Lower leg skin (tissue), 3 donors: ENCODE results near the gene UBE2E2.

Experiments used
- POLR2A ChIP-seq, 2 donors: fragments of 450-650 bp; IDR thresholded peaks; one replicate each; pipeline ENCODE4 v1.6.1; 2016 to 2017; ENCODE audit warnings: antibody characterized with exemption in 2 of 2, mild to moderate bottlenecking in 1 of 2, moderate library complexity in 1 of 2
- TF ChIP-seq, protein P1 (sequence below), 3 donors: fragments of 450-650 bp; IDR thresholded peaks; one replicate each; pipeline ENCODE4 v1.5.1; 2016; ENCODE audit warnings: antibody characterized with exemption in 3 of 3, mild to moderate bottlenecking in 3 of 3, moderate library complexity in 2 of 3

DNA sequence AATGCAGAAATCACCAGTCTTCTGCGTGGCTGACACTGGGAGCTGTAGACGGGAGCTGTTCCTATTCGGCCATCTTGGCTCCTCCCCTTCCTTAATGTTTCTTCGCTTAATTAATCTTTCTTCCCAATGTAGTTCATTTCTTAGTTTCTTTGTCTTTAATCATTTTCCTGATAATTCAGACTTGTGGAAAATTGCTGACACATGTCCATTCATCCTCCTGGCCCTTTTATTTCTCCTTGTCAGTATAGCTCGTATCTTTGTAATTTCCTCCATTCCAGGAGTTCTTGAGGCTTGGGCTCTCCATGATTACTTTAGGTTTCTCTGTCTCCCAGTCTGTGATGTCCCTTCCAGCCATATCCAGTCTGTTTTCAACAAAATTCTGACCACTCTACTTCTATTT is 98.7 kb downstream of the UBE2E2 start:
- no peak for TF ChIP-seq POLR2A (IDR thresholded peaks at IDR 0.05)
- TF ChIP-seq, protein P1, sequence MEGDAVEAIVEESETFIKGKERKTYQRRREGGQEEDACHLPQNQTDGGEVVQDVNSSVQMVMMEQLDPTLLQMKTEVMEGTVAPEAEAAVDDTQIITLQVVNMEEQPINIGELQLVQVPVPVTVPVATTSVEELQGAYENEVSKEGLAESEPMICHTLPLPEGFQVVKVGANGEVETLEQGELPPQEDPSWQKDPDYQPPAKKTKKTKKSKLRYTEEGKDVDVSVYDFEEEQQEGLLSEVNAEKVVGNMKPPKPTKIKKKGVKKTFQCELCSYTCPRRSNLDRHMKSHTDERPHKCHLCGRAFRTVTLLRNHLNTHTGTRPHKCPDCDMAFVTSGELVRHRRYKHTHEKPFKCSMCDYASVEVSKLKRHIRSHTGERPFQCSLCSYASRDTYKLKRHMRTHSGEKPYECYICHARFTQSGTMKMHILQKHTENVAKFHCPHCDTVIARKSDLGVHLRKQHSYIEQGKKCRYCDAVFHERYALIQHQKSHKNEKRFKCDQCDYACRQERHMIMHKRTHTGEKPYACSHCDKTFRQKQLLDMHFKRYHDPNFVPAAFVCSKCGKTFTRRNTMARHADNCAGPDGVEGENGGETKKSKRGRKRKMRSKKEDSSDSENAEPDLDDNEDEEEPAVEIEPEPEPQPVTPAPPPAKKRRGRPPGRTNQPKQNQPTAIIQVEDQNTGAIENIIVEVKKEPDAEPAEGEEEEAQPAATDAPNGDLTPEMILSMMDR (IDR thresholded peaks at IDR 0.05): no peak
